Mesenchymal stem cell (in vitro differentiated cells and primary cell): Measurements from ENCODE around the gene RNASET2.
A peak's percentile ranks its signal among the peaks of the same experiment; 100 is the strongest.

Experiments
- DNase-seq: peaks from one replicate; pipeline ENCODE4 v3.0.0-alpha.2; 2013
- H2AFZ ChIP-seq: one replicate; pipeline ENCODE4 v1.6.1; 2013; ENCODE audit warnings: low read depth, mild to moderate bottlenecking, control low read depth, inconsistent platforms, low read length, moderate library complexity
- H2AK5ac ChIP-seq: 2 replicates; pipeline ENCODE4 v1.6.1; 2013; ENCODE audit warnings: low read length, moderate library complexity, mild to moderate bottlenecking, inconsistent platforms; ENCODE audit not compliant: severe bottlenecking
- H2BK120ac ChIP-seq: one replicate; pipeline ENCODE4 v1.6.1; 2013; ENCODE audit warnings: low read depth, mild to moderate bottlenecking, inconsistent platforms, low read length, moderate library complexity
- H2BK12ac ChIP-seq, 2 experiments: one replicate each; pipeline ENCODE4 v1.6.1; 2013; ENCODE audit warnings: inconsistent platforms in 2 of 2, low read length in 2 of 2, mild to moderate bottlenecking in 2 of 2, moderate library complexity in 2 of 2, control low read depth in 1 of 2
- H2BK15ac ChIP-seq: one replicate; pipeline ENCODE4 v1.6.1; 2013; ENCODE audit warnings: mild to moderate bottlenecking, low read depth, inconsistent platforms; ENCODE audit not compliant: poor library complexity, severe bottlenecking
- H2BK5ac ChIP-seq: 2 replicates; pipeline ENCODE4 v1.6.1; 2013; ENCODE audit warnings: low read depth, mild to moderate bottlenecking, low read length, control low read depth, inconsistent platforms; ENCODE audit not compliant: poor library complexity, severe bottlenecking
- H3K14ac ChIP-seq, 2 experiments: one replicate each; pipeline ENCODE4 v1.6.1; 2013; ENCODE audit warnings: inconsistent platforms in 2 of 2, low read length in 2 of 2, control low read depth in 1 of 2, mild to moderate bottlenecking in 1 of 2, moderate library complexity in 1 of 2
- H3K18ac ChIP-seq, 2 experiments: one replicate each; pipeline ENCODE4 v1.6.1; 2013; ENCODE audit warnings: inconsistent platforms in 2 of 2, low read length in 2 of 2, control low read depth in 1 of 2, low read depth in 1 of 2, mild to moderate bottlenecking in 1 of 2
- H3K23ac ChIP-seq, 2 experiments: one replicate each; pipeline ENCODE4 v1.6.1; 2013; ENCODE audit warnings: inconsistent platforms in 2 of 2, low read length in 2 of 2, mild to moderate bottlenecking in 2 of 2, moderate library complexity in 2 of 2, control low read depth in 1 of 2
- H3K27ac ChIP-seq: 2 replicates; pipeline ENCODE4 v1.5.1; 2013; ENCODE audit warnings: mild to moderate bottlenecking, moderate library complexity, low read length, control low read depth, inconsistent platforms; ENCODE audit not compliant: poor library complexity, severe bottlenecking
- H3K27me3 ChIP-seq, 2 experiments: 2 replicates each; pipeline versions ENCODE4 v1.6.1 to v1.7.0; 2013; ENCODE audit warnings: low read length in 2 of 2, mild to moderate bottlenecking in 2 of 2, moderate library complexity in 2 of 2, control low read depth in 1 of 2, inconsistent platforms in 1 of 2; ENCODE audit not compliant: control insufficient read depth in 1 of 2, insufficient read depth in 1 of 2
- H3K36me3 ChIP-seq, 2 experiments: 2 replicates each; pipeline versions ENCODE4 v1.6.1 to v1.7.0; 2013; ENCODE audit warnings: low read length in 2 of 2, control low read depth in 1 of 2, inconsistent platforms in 1 of 2, low read depth in 1 of 2, mild to moderate bottlenecking in 1 of 2; ENCODE audit not compliant: insufficient read depth in 2 of 2, control insufficient read depth in 1 of 2
- H3K4ac ChIP-seq, 2 experiments: one replicate each; pipeline ENCODE4 v1.6.1; 2013; ENCODE audit warnings: inconsistent platforms in 2 of 2, low read length in 2 of 2, mild to moderate bottlenecking in 2 of 2, moderate library complexity in 2 of 2, control low read depth in 1 of 2, low read depth in 1 of 2
- H3K4me1 ChIP-seq: 2 replicates; pipeline ENCODE4 v1.6.1; 2013; ENCODE audit warnings: low read depth, low read length, control low read depth; ENCODE audit not compliant: control insufficient read depth, insufficient read depth
- H3K4me2 ChIP-seq: 2 replicates; pipeline ENCODE4 v1.6.1; 2013; ENCODE audit warnings: low read length, mild to moderate bottlenecking, inconsistent platforms; ENCODE audit not compliant: poor library complexity, severe bottlenecking
- H3K4me3 ChIP-seq, 2 experiments: 2 replicates each; pipeline versions ENCODE4 v1.5.1 to v1.7.0; 2013; ENCODE audit warnings: low read length in 2 of 2, mild to moderate bottlenecking in 2 of 2, control low read depth in 1 of 2, low read depth in 1 of 2; ENCODE audit not compliant: insufficient read depth in 1 of 2
- H3K79me1 ChIP-seq: replicated peaks from 2 replicates; pipeline ENCODE4 v1.6.1; 2013; ENCODE audit warnings: mild to moderate bottlenecking, control low read depth, low read length, inconsistent platforms; ENCODE audit not compliant: poor library complexity, severe bottlenecking
- H3K9ac ChIP-seq: 2 replicates; pipeline ENCODE4 v1.7.0; 2013; ENCODE audit warnings: mild to moderate bottlenecking, low read length, moderate library complexity
- H3K9me3 ChIP-seq: 2 replicates; pipeline ENCODE4 v1.7.0; 2013; ENCODE audit warnings: mild to moderate bottlenecking, low read length; ENCODE audit not compliant: control insufficient read depth
- H4K8ac ChIP-seq: one replicate; pipeline ENCODE4 v1.6.1; 2013; ENCODE audit warnings: inconsistent platforms, mild to moderate bottlenecking, low read length, moderate library complexity
- H4K91ac ChIP-seq: one replicate; pipeline ENCODE4 v1.6.1; 2013; ENCODE audit warnings: mild to moderate bottlenecking, low read length, inconsistent platforms
- WGBS: methylation state at CpG from one replicate; pipeline ENCODE4 v1.1.7; 2013; ENCODE audit warnings: mixed read lengths; 5-methylcytosine and 5-hydroxymethylcytosine counted together

RNASET2 gene

GRCh38 chr6:166960609-166960978 is 4.2 kb upstream of the RNASET2 start:
- Histone ChIP-seq H3K36me3 (no peaks in the 10 kb centered on the region), H2BK120ac (no peak overlapping the region), H2BK12ac (no peak overlapping the region), H3K23ac (no peak overlapping the region), H3K79me1 (peaks cover 4% of the 10 kb centered on the region), H4K91ac (no peak overlapping the region), H4K8ac (no peak overlapping the region), H2AK5ac (no peak overlapping the region), H3K27ac (no peak overlapping the region), H3K9ac (no peak overlapping the region), H3K14ac (no peak overlapping the region), H3K9me3 (no peaks in the 10 kb centered on the region), H3K4ac (no peak overlapping the region), H3K4me3 (no peak overlapping the region), H3K18ac (no peak overlapping the region), H3K27me3 (no peaks in the 10 kb centered on the region), H2AFZ (no peak overlapping the region), H2BK5ac (no peak overlapping the region), H2BK15ac (no peak overlapping the region), H3K4me1 (peaks cover 20% of the 10 kb centered on the region), H3K4me2 (no peak overlapping the region)
- 100% methylated on average over 3 of the region's 3 CpGs for WGBS
- no peak for DNase-seq

GRCh38 chr6:166959911-166960608 is 3.7 kb upstream of the RNASET2 start:
- Histone ChIP-seq H3K79me1 (peaks cover 7% of the 10 kb centered on the region), H3K23ac (no peak overlapping the region), H3K27ac (no peak overlapping the region), H3K9ac (no peak overlapping the region), H3K4me3 (no peak overlapping the region), H3K9me3 (no peaks in the 10 kb centered on the region), H3K27me3 (no peaks in the 10 kb centered on the region), H3K36me3 (no peaks in the 10 kb centered on the region), H2BK5ac (no peak overlapping the region), H3K14ac (no peak overlapping the region), H4K91ac (peak overlapping the region; percentile 47), H3K4me1 (peaks cover 25% of the 10 kb centered on the region), H2AFZ (no peak overlapping the region), H2BK12ac (peak overlapping the region in 1 of 2 experiments; percentile 79), H2BK15ac (no peak overlapping the region), H3K18ac (peak overlapping the region in 1 of 2 experiments; percentile 5), H3K4ac (no peak overlapping the region), H2BK120ac (no peak overlapping the region), H4K8ac (peak overlapping the region; percentile 61), H3K4me2 (no peak overlapping the region), H2AK5ac (peak overlapping the region; percentile 68)
- no peak for DNase-seq
- 91% methylated on average over 9 of the region's 9 CpGs for WGBS

DNA sequence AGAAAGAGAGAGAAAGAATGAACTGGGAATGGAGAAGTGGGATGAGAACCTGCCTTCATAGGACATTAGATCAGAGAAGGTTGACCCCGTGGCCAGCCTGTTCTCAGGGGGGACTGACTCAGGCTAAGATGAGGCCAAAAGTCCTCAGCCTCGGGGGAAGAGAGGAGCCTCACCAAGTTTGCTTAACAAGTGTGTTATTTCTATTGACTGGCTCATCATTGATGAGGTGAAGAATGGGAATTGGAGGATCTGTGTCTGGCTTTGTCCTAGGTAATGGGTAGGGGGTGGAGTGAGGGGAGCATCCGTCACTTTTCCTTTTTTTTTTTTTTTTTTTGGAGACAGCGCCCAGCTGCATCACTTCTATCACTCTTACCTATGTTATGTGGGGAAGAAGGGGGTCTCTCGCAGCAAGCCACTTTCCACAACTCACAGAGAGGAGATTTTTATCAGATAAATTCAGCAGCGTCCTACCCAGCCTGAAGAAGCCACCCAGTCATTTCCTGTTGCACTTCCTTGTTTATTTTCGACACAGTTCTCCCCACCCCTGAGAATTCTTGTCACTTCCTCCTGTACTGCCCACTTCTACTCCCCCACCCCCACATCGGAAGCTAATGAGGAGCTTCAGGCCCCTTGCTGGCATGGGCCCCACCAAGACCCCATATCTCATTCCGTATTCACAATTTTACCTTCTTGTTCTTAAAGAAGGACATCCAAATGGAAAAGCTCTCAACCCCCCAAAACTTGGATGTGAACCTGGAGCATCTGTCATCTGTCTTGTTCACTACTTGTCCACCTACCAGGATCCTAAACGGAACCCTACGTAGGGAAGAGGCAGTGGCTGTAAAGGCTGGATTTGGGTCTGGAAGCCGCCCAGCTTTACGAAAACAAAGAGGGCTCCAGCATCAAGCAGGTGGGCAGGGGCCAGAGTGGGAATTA is 2.8 kb upstream of the RNASET2 start:
- Histone ChIP-seq H2BK5ac (peak overlapping the region; percentile 14), H4K91ac (peak overlapping the region; percentile 50), H3K23ac (no peak overlapping the region), H2BK15ac (peak overlapping the region; percentile 52), H3K14ac (peak overlapping the region in 1 of 2 experiments; percentile 22), H2AK5ac (peak overlapping the region; percentile 68), H3K4me1 (peaks cover 26% of the 10 kb centered on the region), H3K4ac (peak overlapping the region; percentile 58 to 81), H3K4me3 (no peak overlapping the region), H4K8ac (peak overlapping the region; percentile 70), H3K18ac (peak overlapping the region; percentile 48 to 62), H2BK120ac (peak overlapping the region; percentile 51), H3K9ac (no peak overlapping the region), H2AFZ (no peak overlapping the region), H3K27ac (peak overlapping the region; percentile 65), H2BK12ac (no peak overlapping the region), H3K79me1 (peaks cover 9% of the 10 kb centered on the region), H3K4me2 (no peak overlapping the region), H3K36me3 (no peaks in the 10 kb centered on the region), H3K9me3 (no peaks in the 10 kb centered on the region), H3K27me3 (no peaks in the 10 kb centered on the region)
- 60% methylated on average over 11 of the region's 13 CpGs for WGBS
- peak; percentile 52 for DNase-seq

DNA sequence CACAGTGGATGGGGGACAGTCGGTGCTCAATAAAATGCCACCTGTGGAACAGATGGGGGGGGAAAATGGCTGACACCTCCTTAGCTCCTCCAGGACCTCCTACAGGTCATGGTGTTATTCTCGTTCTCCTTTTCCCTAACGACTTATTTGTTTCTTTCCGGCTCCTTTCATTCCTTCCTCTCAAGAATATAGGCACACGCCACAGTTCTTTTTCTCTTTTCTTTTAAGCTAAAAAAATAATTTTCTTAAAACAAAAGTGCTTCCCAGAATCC is 1.4 kb upstream of the RNASET2 start:
- Histone ChIP-seq H2BK15ac (no peak overlapping the region), H3K4ac (no peak overlapping the region), H3K27ac (peak overlapping the region; percentile 82), H3K9me3 (no peaks in the 10 kb centered on the region), H2BK120ac (peak overlapping the region; percentile 50), H3K23ac (no peak overlapping the region), H2BK5ac (peak overlapping the region; percentile 58), H3K79me1 (peaks cover 12% of the 10 kb centered on the region), H3K4me3 (no peak overlapping the region), H3K9ac (no peak overlapping the region), H3K36me3 (no peaks in the 10 kb centered on the region), H3K14ac (no peak overlapping the region), H4K91ac (no peak overlapping the region), H2AK5ac (peak overlapping the region; percentile 53), H3K4me1 (peaks cover 26% of the 10 kb centered on the region), H3K18ac (peak overlapping the region in 1 of 2 experiments; percentile 70), H2BK12ac (peak overlapping the region in 1 of 2 experiments; percentile 77), H3K27me3 (no peaks in the 10 kb centered on the region), H2AFZ (no peak overlapping the region), H3K4me2 (peak overlapping the region; percentile 78), H4K8ac (no peak overlapping the region)
- no peak for DNase-seq
- WGBS: 75% methylated on average over 5 of the region's 5 CpGs
